GM21786 (cell line): ENCODE measurements around the gene CENPB.

ENCODE experiments used
- ATAC-seq: cut with Tn5 transposase; IDR thresholded peaks from one replicate; pipeline ENCODE4 v1.9.1; 2021; ENCODE audit not compliant: unreplicated experiment

Gene CENPB

GRCh38 chr20:3767427-3768341, 18.9 kb downstream of the CENPB start, which contains the start of gene ADISSP:
Gene ADISSP, minus strand, starts transcription at chr20:3767753. Its CDS starts 7,653 bp downstream, at chr20:3760100.
- peak; percentile 95 for ATAC-seq

- ATAC-seq, result no peak
Observed at GRCh38 chr20:3767110-3767426, 19.5 kb downstream of the CENPB start.

GRCh38 chr20:3766422-3767109, 20.0 kb downstream of the CENPB start:
- ATAC-seq, result no peak

GRCh38 chr20:3765171-3765882, 21.2 kb downstream of the CENPB start:
- ATAC-seq, result no peak

- ATAC-seq, result no peak
Observed at GRCh38 chr20:3764659-3765058, 21.9 kb downstream of the CENPB start.

- ATAC-seq, result no peak
Observed at GRCh38 chr20:3763671-3764601, 22.6 kb downstream of the CENPB start.

GRCh38 chr20:3760655-3761348, 25.7 kb downstream of the CENPB start:
- no peak for ATAC-seq

GRCh38 chr20:3759884-3760283, 26.7 kb downstream of the CENPB start:
- no peak for ATAC-seq

- ATAC-seq, result no peak
Observed at GRCh38 chr20:3759316-3759823, 27.2 kb downstream of the CENPB start.

- ATAC-seq, result no peak
Observed at GRCh38 chr20:3758566-3758965, 28.0 kb downstream of the CENPB start.

GRCh38 chr20:3757268-3757667, 29.3 kb downstream of the CENPB start:
- ATAC-seq, result no peak

- ATAC-seq, result no peak
Observed at GRCh38 chr20:3755814-3756480, 30.6 kb downstream of the CENPB start.

- no peak for ATAC-seq
Observed at GRCh38 chr20:3755269-3755668, 31.3 kb downstream of the CENPB start.

- no peak for ATAC-seq
Observed at GRCh38 chr20:3754276-3754630, 32.3 kb downstream of the CENPB start.

GRCh38 chr20:3753501-3754275, 32.9 kb downstream of the CENPB start:
- no peak for ATAC-seq

- no peak for ATAC-seq
Observed at GRCh38 chr20:3753098-3753497, 33.4 kb downstream of the CENPB start.

GRCh38 chr20:3752386-3752759, 34.2 kb downstream of the CENPB start:
- ATAC-seq, result no peak

- ATAC-seq, result no peak
Observed at GRCh38 chr20:3751675-3752385, 34.7 kb downstream of the CENPB start.
